Activated CD4-positive, alpha-beta T cell treated with anti-CD3 and anti-CD28 coated beads for 36 hours (primary cell): ENCODE results near the gene PHLDA2. TPM values are rescaled to one million over a fixed set of nuclear protein-coding genes. Genes with fewer than 3 reads are reported as not detected.

Experiments
- ATAC-seq: fragments of 200-7000 bp; cut with Tn5 transposase; one replicate; pipeline ENCODE4 v1.10.0; 2021; ENCODE audit warnings: mild to moderate bottlenecking, moderate library complexity
- CTCF ChIA-PET: fragments of 350-600 bp; sonication (Branson Sonifier 250); formaldehyde crosslinking; loops from one replicate; lab custom pipeline; 2021; ENCODE audit warnings: antibody characterized with exemption; lab: Charles Lee
- POLR2A ChIA-PET: fragments of 350-600 bp; sonication (Branson Sonifier 250); formaldehyde crosslinking; loops from one replicate; lab custom pipeline; 2021; ENCODE audit warnings: antibody characterized with exemption, inconsistent platforms; lab: Charles Lee
- DNase-seq: peaks from one replicate; pipeline ENCODE4 v3.0.0-alpha.2; 2020
- H3K27ac Mint-ChIP-seq: one replicate; pipeline ENCODE4 v1.8.0; 2021; ENCODE audit warnings: mixed read lengths
- H3K27me3 Mint-ChIP-seq: one replicate; pipeline ENCODE4 v1.8.0; 2021; ENCODE audit warnings: mixed read lengths
- H3K36me3 Mint-ChIP-seq: one replicate; pipeline ENCODE4 v1.8.0; 2021; ENCODE audit warnings: low read depth, mixed read lengths
- H3K4me1 Mint-ChIP-seq: one replicate; pipeline ENCODE4 v1.8.0; 2021; ENCODE audit warnings: mixed read lengths
- H3K4me3 Mint-ChIP-seq: one replicate; pipeline ENCODE4 v1.8.0; 2021; ENCODE audit warnings: mild to moderate bottlenecking, moderate library complexity, mixed read lengths
- H3K9me3 Mint-ChIP-seq: one replicate; pipeline ENCODE4 v1.8.0; 2021; ENCODE audit warnings: low read depth, mixed read lengths
- intact Hi-C, 2 experiments: fragments of 100-400 bp; cut with DNase I in 1 of 2; cut with micrococcal nuclease in 1 of 2; formaldehyde crosslinking; loops; one replicate each; pipeline versions ENCODE4 v1.14.2 to v1.15.1; 2022 to 2024; cut with DNase I, micrococcal nuclease
- total RNA-seq, 2 experiments: library from RNA; stranded (reverse); gene quantifications; one replicate each; pipeline ENCODE4 v1.2.3, GENCODE V29; 2021

PHLDA2 gene
- total RNA-seq, 2 experiments from 2014 or later = 3.1 to 3.7 TPM

DNA sequence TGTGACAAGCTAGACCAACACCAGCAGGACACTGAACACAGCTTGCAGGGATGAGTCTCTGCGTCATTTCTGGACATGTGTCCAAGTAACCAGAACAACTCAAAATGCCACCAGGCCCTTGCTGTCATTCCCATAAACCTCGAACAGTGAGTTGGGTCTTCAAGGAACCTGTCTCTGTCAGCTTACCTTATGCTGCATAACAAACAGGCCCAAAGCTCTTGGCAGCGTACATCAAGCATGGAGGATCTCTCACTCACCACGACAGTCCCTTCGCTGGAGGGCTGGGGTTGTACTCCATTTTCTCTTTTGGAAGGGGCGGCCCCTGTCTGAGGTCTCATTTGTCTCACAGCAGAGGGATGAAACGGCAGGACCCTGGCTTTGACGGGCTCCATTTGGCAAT is 50.4 kb downstream of the PHLDA2 start:
- peaks cover 5% of the 10 kb centered on the region for H3K27me3 Mint-ChIP-seq
- CTCF ChIA-PET = interaction anchor here (0.8 to 6.4 kb wide), 4 partner anchors 9 to 346 kb away, joined by 3 to 25 read pairs (median 4); no protein-coding TSS in a partner anchor
- H3K36me3 Mint-ChIP-seq = no peaks in the 10 kb centered on the region
- DNase-seq (no peak), ATAC-seq (no peak)
- H3K9me3 Mint-ChIP-seq = peaks cover 4% of the 10 kb centered on the region
- no peak overlapping the region for H3K27ac Mint-ChIP-seq
- H3K4me1 Mint-ChIP-seq = no peaks in the 10 kb centered on the region
- POLR2A ChIA-PET = no interaction called here
- no peak overlapping the region for H3K4me3 Mint-ChIP-seq
- intact Hi-C loops = no loop called here

Other genes with a start within 250 kb of the PHLDA2 start
- gene KCNQ1OT1, start 229.4 kb downstream of the PHLDA2 start, total RNA-seq = under 1 TPM; 0.16 TPM
- under 1 TPM; 0.21 to 0.53 TPM for gene CDKN1C, start 43.6 kb downstream of the PHLDA2 start, total RNA-seq
- 100 to 1,000 TPM; 241 to 246 TPM for gene NAP1L4, start 62.9 kb upstream of the PHLDA2 start, total RNA-seq
- gene CARS1, start 128.0 kb upstream of the PHLDA2 start, total RNA-seq = 100 to 1,000 TPM in 1 of 2 experiments, 10 to 100 TPM in 1; 94.1 to 126 TPM
- gene OSBPL5, start 235.9 kb upstream of the PHLDA2 start, total RNA-seq = 1 to 10 TPM; 5.8 to 7.1 TPM